ENCODE results near the gene CADM4. TPM values are rescaled to one million over a fixed set of nuclear protein-coding genes. Genes with fewer than 3 reads are reported as not detected.

CADM4 gene
- total and polyA plus RNA-seq, 4 donors = 92.3 to 325 (median 206) TPM

DNA sequence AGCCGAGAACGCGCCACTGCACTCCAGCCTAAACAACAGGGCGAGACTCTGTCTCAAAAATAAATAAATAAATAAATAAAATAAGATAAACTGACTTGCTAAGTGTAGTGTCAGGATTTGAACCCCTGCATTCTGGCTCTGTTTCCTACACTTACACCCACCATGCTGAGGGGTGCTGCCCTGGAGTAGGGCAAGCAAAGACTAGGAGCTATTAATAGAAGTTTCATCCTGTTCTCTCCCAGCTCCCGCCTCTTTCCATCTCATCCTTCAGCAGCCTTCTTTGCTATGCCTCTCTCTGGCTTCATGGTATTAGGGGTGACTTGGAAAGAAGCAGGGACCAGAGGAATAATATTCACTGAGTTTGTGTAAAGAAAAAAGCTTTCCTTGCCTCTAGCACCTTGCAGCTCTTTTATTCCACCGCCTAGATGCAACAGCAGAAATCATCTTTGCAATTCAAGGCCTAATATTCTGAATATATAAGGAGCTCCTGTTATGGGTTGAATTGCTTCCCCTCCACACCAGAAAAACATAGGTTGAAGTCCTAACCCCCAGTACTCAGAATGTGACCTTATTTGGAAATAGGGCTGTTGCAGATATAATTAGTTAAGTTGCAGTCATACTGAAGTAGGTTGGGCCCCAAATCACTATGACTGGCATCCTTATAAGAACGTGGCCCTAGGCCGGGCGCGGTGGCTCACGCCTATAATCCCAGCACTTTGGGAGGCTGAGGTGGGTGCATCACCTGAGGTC is 39.0 kb upstream of the CADM4 start:
- no CpG with 5 or more reads among the region's 11 CpGs for WGBS (ENCODE audit: insufficient coverage)
- no peak overlapping the region for H3K4me3 ChIP-seq (ENCODE audit: low read depth, low read length)
- DNase-seq (ENCODE audit: low read depth in 4 of 6, low spot score in 6 of 6) = no peak
- H3K27ac ChIP-seq (ENCODE audit: low read depth, low read length) = no peak overlapping the region
- H3K36me3 ChIP-seq (ENCODE audit: control insufficient read depth, insufficient read depth, low read length) = no peaks in the 10 kb centered on the region
- no peaks in the 10 kb centered on the region for H3K27me3 ChIP-seq (ENCODE audit: control insufficient read depth, insufficient read depth, low read length)
- no peaks in the 10 kb centered on the region for H3K4me1 ChIP-seq (ENCODE audit: control insufficient read depth, insufficient read depth, low read length)
- H3K9me3 ChIP-seq (ENCODE audit: control insufficient read depth, insufficient read depth, low read length) = no peaks in the 10 kb centered on the region

DNA sequence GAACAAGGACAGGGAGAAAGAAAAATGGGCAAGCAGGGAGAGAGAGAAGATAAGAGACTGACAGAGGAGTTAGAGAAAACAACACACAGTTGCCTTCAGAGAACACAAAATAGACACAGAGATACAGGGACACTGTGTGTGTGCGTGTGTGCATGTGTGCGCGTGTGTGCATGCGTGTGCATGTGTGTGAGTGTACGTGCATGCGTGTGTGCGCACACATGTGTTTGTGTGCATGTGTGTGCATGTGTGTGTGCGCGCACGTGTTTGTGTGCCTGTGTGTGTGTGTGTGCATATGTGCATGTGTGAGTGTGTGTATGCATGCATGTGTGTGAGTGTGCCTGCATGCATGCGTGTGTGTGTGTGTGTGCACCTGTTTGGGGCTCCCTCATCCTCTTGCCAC is 36.3 kb upstream of the CADM4 start:
- no peaks in the 10 kb centered on the region for H3K27me3 ChIP-seq (ENCODE audit: control insufficient read depth, insufficient read depth, low read length)
- H3K36me3 ChIP-seq (ENCODE audit: control insufficient read depth, insufficient read depth, low read length) = no peaks in the 10 kb centered on the region
- no peak for DNase-seq (ENCODE audit: low read depth in 4 of 6, low spot score in 6 of 6)
- H3K9me3 ChIP-seq (ENCODE audit: control insufficient read depth, insufficient read depth, low read length) = no peaks in the 10 kb centered on the region
- no peaks in the 10 kb centered on the region for H3K4me1 ChIP-seq (ENCODE audit: control insufficient read depth, insufficient read depth, low read length)
- 96% methylated on average over 10 of the region's 11 CpGs for WGBS (ENCODE audit: insufficient coverage)
- no peak overlapping the region for H3K4me3 ChIP-seq (ENCODE audit: low read depth, low read length)
- no peak overlapping the region for H3K27ac ChIP-seq (ENCODE audit: low read depth, low read length)

DNA sequence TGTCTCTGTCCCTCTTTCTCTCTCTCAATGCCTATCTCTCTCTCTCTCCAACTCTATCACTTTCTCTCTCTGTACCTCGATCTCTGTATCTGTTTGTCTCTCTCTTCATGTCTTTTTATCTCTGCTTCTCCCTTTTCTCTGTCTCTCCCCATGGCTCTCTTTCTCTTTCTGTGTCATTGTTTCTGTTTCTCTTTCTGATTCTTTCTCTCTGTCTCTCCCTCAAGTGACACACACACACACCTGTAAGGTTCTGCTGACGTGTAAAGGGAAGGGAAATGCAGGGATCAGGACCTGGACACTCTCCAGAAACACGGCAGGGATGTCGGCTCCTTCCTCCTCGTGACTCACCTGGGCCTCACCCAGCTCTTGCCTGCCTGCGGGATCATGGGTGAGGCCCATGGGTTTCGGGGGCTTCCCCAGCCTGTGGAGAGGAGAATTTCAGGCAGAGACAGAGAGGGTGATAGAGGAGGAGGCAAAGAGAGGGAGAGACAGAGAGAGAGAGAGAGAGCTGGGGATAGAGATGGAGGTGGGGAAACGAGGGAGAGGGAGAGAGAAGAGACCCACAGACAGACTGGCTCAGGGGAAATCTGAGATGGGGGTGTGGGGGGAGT is 35.7 kb upstream of the CADM4 start:
- no peak for DNase-seq (ENCODE audit: low read depth in 4 of 6, low spot score in 6 of 6)
- H3K27me3 ChIP-seq (ENCODE audit: control insufficient read depth, insufficient read depth, low read length) = no peaks in the 10 kb centered on the region
- no peak overlapping the region for H3K27ac ChIP-seq (ENCODE audit: low read depth, low read length)
- H3K4me3 ChIP-seq (ENCODE audit: low read depth, low read length) = no peak overlapping the region
- peaks cover 3% of the 10 kb centered on the region for H3K4me1 ChIP-seq (ENCODE audit: control insufficient read depth, insufficient read depth, low read length)
- WGBS (ENCODE audit: insufficient coverage) = 47% methylated on average over 7 of the region's 8 CpGs
- H3K36me3 ChIP-seq (ENCODE audit: control insufficient read depth, insufficient read depth, low read length) = no peaks in the 10 kb centered on the region
- no peaks in the 10 kb centered on the region for H3K9me3 ChIP-seq (ENCODE audit: control insufficient read depth, insufficient read depth, low read length)

DNA sequence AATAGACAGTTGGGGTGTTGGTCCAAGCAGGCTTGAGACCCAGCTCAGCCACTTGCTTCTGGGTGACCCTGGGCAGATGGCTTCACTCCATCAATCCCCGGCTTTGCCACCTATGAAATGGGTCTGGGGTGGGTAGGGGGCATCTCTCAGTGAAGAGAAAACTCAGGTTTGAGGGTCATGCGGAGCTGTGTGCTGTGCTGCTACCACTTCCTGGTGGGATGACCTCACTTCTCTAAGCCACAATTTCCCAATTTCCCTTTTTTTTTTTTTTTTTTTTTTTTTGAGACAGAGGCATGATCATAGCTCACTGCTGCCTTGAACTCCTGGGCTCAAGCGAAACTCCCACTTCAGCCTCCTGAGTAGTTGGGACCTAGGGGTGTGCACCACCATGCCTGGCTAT is 34.9 kb upstream of the CADM4 start:
- H3K4me3 ChIP-seq (ENCODE audit: low read depth, low read length) = no peak overlapping the region
- H3K4me1 ChIP-seq (ENCODE audit: control insufficient read depth, insufficient read depth, low read length) = peaks cover 10% of the 10 kb centered on the region
- H3K27me3 ChIP-seq (ENCODE audit: control insufficient read depth, insufficient read depth, low read length) = peaks cover 5% of the 10 kb centered on the region
- H3K9me3 ChIP-seq (ENCODE audit: control insufficient read depth, insufficient read depth, low read length) = no peaks in the 10 kb centered on the region
- H3K27ac ChIP-seq (ENCODE audit: low read depth, low read length) = no peak overlapping the region
- no CpG with 5 or more reads among the region's 3 CpGs for WGBS (ENCODE audit: insufficient coverage)
- no peak for DNase-seq (ENCODE audit: low read depth in 4 of 6, low spot score in 6 of 6)
- no peaks in the 10 kb centered on the region for H3K36me3 ChIP-seq (ENCODE audit: control insufficient read depth, insufficient read depth, low read length)

GRCh38 chr19:43674183-43674582 is 34.5 kb upstream of the CADM4 start:
- H3K27ac ChIP-seq (ENCODE audit: low read depth, low read length) = no peak overlapping the region
- peaks cover 14% of the 10 kb centered on the region for H3K4me1 ChIP-seq (ENCODE audit: control insufficient read depth, insufficient read depth, low read length)
- 95% methylated on average over 5 of the region's 8 CpGs for WGBS (ENCODE audit: insufficient coverage)
- no peaks in the 10 kb centered on the region for H3K9me3 ChIP-seq (ENCODE audit: control insufficient read depth, insufficient read depth, low read length)
- H3K36me3 ChIP-seq (ENCODE audit: control insufficient read depth, insufficient read depth, low read length) = no peaks in the 10 kb centered on the region
- H3K27me3 ChIP-seq (ENCODE audit: control insufficient read depth, insufficient read depth, low read length) = peaks cover 5% of the 10 kb centered on the region
- DNase-seq (ENCODE audit: low read depth in 4 of 6, low spot score in 6 of 6) = no peak
- no peak overlapping the region for H3K4me3 ChIP-seq (ENCODE audit: low read depth, low read length)

- no peak for DNase-seq (ENCODE audit: low read depth in 4 of 6, low spot score in 6 of 6)
- peaks cover 11% of the 10 kb centered on the region for H3K27me3 ChIP-seq (ENCODE audit: control insufficient read depth, insufficient read depth, low read length)
- H3K36me3 ChIP-seq (ENCODE audit: control insufficient read depth, insufficient read depth, low read length) = no peaks in the 10 kb centered on the region
- peaks cover 20% of the 10 kb centered on the region for H3K4me1 ChIP-seq (ENCODE audit: control insufficient read depth, insufficient read depth, low read length)
- H3K9me3 ChIP-seq (ENCODE audit: control insufficient read depth, insufficient read depth, low read length) = no peaks in the 10 kb centered on the region
- no peak overlapping the region for H3K4me3 ChIP-seq (ENCODE audit: low read depth, low read length)
- WGBS (ENCODE audit: insufficient coverage) = 100% methylated on average over 1 of the region's 3 CpGs
- H3K27ac ChIP-seq (ENCODE audit: low read depth, low read length) = no peak overlapping the region
These were observed 34.0 kb upstream of the CADM4 start for GRCh38 chr19:43673637-43674036.

DNA sequence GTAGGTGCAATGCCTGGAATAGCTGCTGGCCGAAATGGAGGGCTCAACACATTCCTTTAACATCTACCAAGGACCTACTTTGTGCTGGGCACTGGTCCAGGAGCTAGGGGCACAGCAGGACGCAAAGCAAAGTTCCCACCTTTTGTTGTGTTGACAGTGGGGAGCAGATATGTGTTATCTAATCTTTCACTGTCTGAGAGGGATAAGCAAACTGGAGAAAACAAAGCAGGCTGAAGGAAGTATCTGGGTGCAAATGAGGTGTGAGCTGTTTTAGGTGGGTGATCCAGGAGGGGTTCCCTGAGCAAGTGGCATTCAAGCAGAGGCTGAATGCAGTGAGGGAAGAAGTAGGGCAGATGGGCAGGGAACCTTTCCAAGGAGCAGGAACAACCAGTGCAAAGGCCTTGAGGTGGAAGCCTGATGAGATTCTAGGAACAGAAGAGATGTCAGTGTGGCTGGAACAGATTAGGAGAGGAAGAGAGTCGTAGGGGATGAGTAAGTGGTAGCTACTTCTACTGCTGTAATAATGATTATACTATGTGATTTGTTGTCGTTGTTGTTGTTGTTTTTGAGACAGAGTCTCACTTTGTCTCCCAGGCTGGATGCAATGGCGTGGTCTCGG is 32.5 kb upstream of the CADM4 start:
- 28% methylated on average over 2 of the region's 6 CpGs for WGBS (ENCODE audit: insufficient coverage)
- peaks cover 34% of the 10 kb centered on the region for H3K4me1 ChIP-seq (ENCODE audit: control insufficient read depth, insufficient read depth, low read length)
- H3K27me3 ChIP-seq (ENCODE audit: control insufficient read depth, insufficient read depth, low read length) = peaks cover 11% of the 10 kb centered on the region
- H3K4me3 ChIP-seq (ENCODE audit: low read depth, low read length) = no peak overlapping the region
- no peaks in the 10 kb centered on the region for H3K36me3 ChIP-seq (ENCODE audit: control insufficient read depth, insufficient read depth, low read length)
- H3K27ac ChIP-seq (ENCODE audit: low read depth, low read length) = no peak overlapping the region
- no peaks in the 10 kb centered on the region for H3K9me3 ChIP-seq (ENCODE audit: control insufficient read depth, insufficient read depth, low read length)
- no peak for DNase-seq (ENCODE audit: low read depth in 4 of 6, low spot score in 6 of 6)

GRCh38 chr19:43668406-43669109 is 28.9 kb upstream of the CADM4 start:
- Histone ChIP-seq H3K27ac (ENCODE audit: low read depth, low read length) (peak overlapping the region; percentile 83), H3K4me1 (ENCODE audit: control insufficient read depth, insufficient read depth, low read length) (peaks cover 35% of the 10 kb centered on the region), H3K36me3 (ENCODE audit: control insufficient read depth, insufficient read depth, low read length) (no peaks in the 10 kb centered on the region), H3K27me3 (ENCODE audit: control insufficient read depth, insufficient read depth, low read length) (peaks cover 11% of the 10 kb centered on the region), H3K4me3 (ENCODE audit: low read depth, low read length) (peak overlapping the region; percentile 54), H3K9me3 (ENCODE audit: control insufficient read depth, insufficient read depth, low read length) (no peaks in the 10 kb centered on the region)
- DNase-seq (ENCODE audit: low read depth in 4 of 6, low spot score in 6 of 6) = peak; percentile 86 to 98 (median 90)
- WGBS (ENCODE audit: insufficient coverage) = 0% methylated on average over 43 of the region's 44 CpGs

GRCh38 chr19:43667876-43668405 is 28.3 kb upstream of the CADM4 start:
- no peaks in the 10 kb centered on the region for H3K9me3 ChIP-seq (ENCODE audit: control insufficient read depth, insufficient read depth, low read length)
- DNase-seq (ENCODE audit: low read depth in 4 of 6, low spot score in 6 of 6) = peak in 2 of 6 donors; percentile 80 to 88
- H3K36me3 ChIP-seq (ENCODE audit: control insufficient read depth, insufficient read depth, low read length) = no peaks in the 10 kb centered on the region
- peaks cover 11% of the 10 kb centered on the region for H3K27me3 ChIP-seq (ENCODE audit: control insufficient read depth, insufficient read depth, low read length)
- peaks cover 35% of the 10 kb centered on the region for H3K4me1 ChIP-seq (ENCODE audit: control insufficient read depth, insufficient read depth, low read length)
- peak overlapping the region; percentile 44 for H3K4me3 ChIP-seq (ENCODE audit: low read depth, low read length)
- peak overlapping the region; percentile 64 for H3K27ac ChIP-seq (ENCODE audit: low read depth, low read length)
- WGBS (ENCODE audit: insufficient coverage) = 6% methylated on average over 29 of the region's 29 CpGs
